ENCODE results near the gene UBR3. TPM values are rescaled to one million over a fixed set of nuclear protein-coding genes. Genes with fewer than 3 reads are reported as not detected.
A peak's percentile ranks its signal among the peaks of the same experiment; 100 is the strongest.

Gene UBR3
- total and polyA plus RNA-seq, 3 experiments from 2014 or later = 8.5 to 22.1 (median 21.9) TPM

GRCh38 chr2:169977530-169977929 lies 150.3 kb downstream of the UBR3 start:
- Mint-ChIP-seq H3K4me1 (peaks cover 7 to 14% (median 11%) of the 10 kb centered on the region in 3 donors), H3K9me3 (peaks cover 33 to 36% (median 35%) of the 10 kb centered on the region in 5 donors), H3K36me3 (peaks cover 46 to 63% (median 49%) of the 10 kb centered on the region in 3 donors), H3K4me3 (no peak overlapping the region), H3K27me3 (no peaks in the 10 kb centered on the region), H3K27ac (no peak overlapping the region)
- Histone ChIP-seq H3K9me3 (ENCODE audit: low read length) (peaks cover 5% of the 10 kb centered on the region), H3K27ac (ENCODE audit: low read depth, low read length) (no peak overlapping the region), H3K36me3 (ENCODE audit: insufficient read depth, low read length) (peaks cover 10% of the 10 kb centered on the region), H3K27me3 (ENCODE audit: insufficient read depth, low read length, poor library complexity, severe bottlenecking) (no peaks in the 10 kb centered on the region), H3K4me3 (ENCODE audit: low read length) (no peak overlapping the region), H3K4me1 (ENCODE audit: insufficient read depth, low read length) (no peaks in the 10 kb centered on the region)
- no peak for DNase-seq
- ChIA-PET CTCF (no interaction called here), POLR2A (no interaction called here)

GRCh38 chr2:169978402-169979017 lies 151.3 kb downstream of the UBR3 start:
- Mint-ChIP-seq H3K4me3 (peak overlapping the region in 1 of 7 donors; percentile 4), H3K4me1 (peaks cover 11 to 14% (median 13%) of the 10 kb centered on the region in 3 donors), H3K27ac (no peak overlapping the region), H3K36me3 (peaks cover 47 to 67% (median 47%) of the 10 kb centered on the region in 3 donors), H3K9me3 (peaks cover 33 to 36% (median 35%) of the 10 kb centered on the region in 5 donors), H3K27me3 (no peaks in the 10 kb centered on the region)
- H3K4me1 ChIP-seq (ENCODE audit: insufficient read depth, low read length) = no peaks in the 10 kb centered on the region
- H3K4me3 ChIP-seq (ENCODE audit: low read length) = no peak overlapping the region
- H3K27me3 ChIP-seq (ENCODE audit: insufficient read depth, low read length, poor library complexity, severe bottlenecking) = no peaks in the 10 kb centered on the region
- H3K9me3 ChIP-seq (ENCODE audit: low read length) = peaks cover 5% of the 10 kb centered on the region
- POLR2A ChIA-PET = no interaction called here
- CTCF ChIA-PET = no interaction called here
- H3K36me3 ChIP-seq (ENCODE audit: insufficient read depth, low read length) = peaks cover 10% of the 10 kb centered on the region
- no peak for DNase-seq
- no peak overlapping the region for H3K27ac ChIP-seq (ENCODE audit: low read depth, low read length)

GRCh38 chr2:169979025-169979424 lies 151.8 kb downstream of the UBR3 start:
- H3K4me1 Mint-ChIP-seq = peaks cover 11 to 14% (median 13%) of the 10 kb centered on the region in 3 donors
- ChIA-PET POLR2A (no interaction called here), CTCF (no interaction called here)
- no peak overlapping the region for H3K4me3 Mint-ChIP-seq
- H3K36me3 ChIP-seq (ENCODE audit: insufficient read depth, low read length) = peaks cover 10% of the 10 kb centered on the region
- no peaks in the 10 kb centered on the region for H3K27me3 ChIP-seq (ENCODE audit: insufficient read depth, low read length, poor library complexity, severe bottlenecking)
- H3K9me3 ChIP-seq (ENCODE audit: low read length) = peaks cover 5% of the 10 kb centered on the region
- H3K4me1 ChIP-seq (ENCODE audit: insufficient read depth, low read length) = no peaks in the 10 kb centered on the region
- H3K36me3 Mint-ChIP-seq = peaks cover 41 to 63% (median 45%) of the 10 kb centered on the region in 3 donors
- no peak for DNase-seq
- no peaks in the 10 kb centered on the region for H3K27me3 Mint-ChIP-seq
- no peak overlapping the region for H3K27ac Mint-ChIP-seq
- H3K27ac ChIP-seq (ENCODE audit: low read depth, low read length) = no peak overlapping the region
- no peak overlapping the region for H3K4me3 ChIP-seq (ENCODE audit: low read length)
- H3K9me3 Mint-ChIP-seq = peaks cover 28 to 33% (median 31%) of the 10 kb centered on the region in 5 donors

- Mint-ChIP-seq H3K27me3 (no peaks in the 10 kb centered on the region), H3K36me3 (peaks cover 32 to 53% (median 41%) of the 10 kb centered on the region in 3 donors), H3K27ac (no peak overlapping the region), H3K4me1 (peaks cover 11 to 14% (median 11%) of the 10 kb centered on the region in 3 donors), H3K4me3 (no peak overlapping the region), H3K9me3 (peaks cover 20 to 23% (median 21%) of the 10 kb centered on the region in 5 donors)
- no peak overlapping the region for H3K4me3 ChIP-seq (ENCODE audit: low read length)
- ChIA-PET POLR2A (no interaction called here), CTCF (no interaction called here)
- H3K27ac ChIP-seq (ENCODE audit: low read depth, low read length) = no peak overlapping the region
- no peaks in the 10 kb centered on the region for H3K4me1 ChIP-seq (ENCODE audit: insufficient read depth, low read length)
- no peak for DNase-seq
- H3K9me3 ChIP-seq (ENCODE audit: low read length) = peaks cover 5% of the 10 kb centered on the region
- H3K36me3 ChIP-seq (ENCODE audit: insufficient read depth, low read length) = peaks cover 10% of the 10 kb centered on the region
- no peaks in the 10 kb centered on the region for H3K27me3 ChIP-seq (ENCODE audit: insufficient read depth, low read length, poor library complexity, severe bottlenecking)
These were observed 152.7 kb downstream of the UBR3 start for GRCh38 chr2:169980001-169980400.

GRCh38 chr2:169980643-169981042 lies 153.4 kb downstream of the UBR3 start:
- H3K4me1 ChIP-seq (ENCODE audit: insufficient read depth, low read length) = no peaks in the 10 kb centered on the region
- peaks cover 5% of the 10 kb centered on the region for H3K9me3 ChIP-seq (ENCODE audit: low read length)
- DNase-seq = no peak
- no peak overlapping the region for H3K4me3 ChIP-seq (ENCODE audit: low read length)
- CTCF ChIA-PET = no interaction called here
- Mint-ChIP-seq H3K27ac (peak overlapping the region in 1 of 8 donors; percentile 62), H3K27me3 (no peaks in the 10 kb centered on the region), H3K4me3 (no peak overlapping the region), H3K36me3 (peaks cover 25 to 50% (median 35%) of the 10 kb centered on the region in 3 donors), H3K4me1 (peaks cover 11 to 14% (median 11%) of the 10 kb centered on the region in 3 donors), H3K9me3 (peaks cover 14 to 17% (median 14%) of the 10 kb centered on the region in 5 donors)
- POLR2A ChIA-PET = no interaction called here
- H3K27me3 ChIP-seq (ENCODE audit: insufficient read depth, low read length, poor library complexity, severe bottlenecking) = no peaks in the 10 kb centered on the region
- H3K36me3 ChIP-seq (ENCODE audit: insufficient read depth, low read length) = peaks cover 10% of the 10 kb centered on the region
- H3K27ac ChIP-seq (ENCODE audit: low read depth, low read length) = no peak overlapping the region

GRCh38 chr2:169982929-169983328 lies 155.7 kb downstream of the UBR3 start:
- peaks cover 6 to 42% (median 18%) of the 10 kb centered on the region in 3 donors for H3K36me3 Mint-ChIP-seq
- CTCF ChIA-PET = no interaction called here
- H3K27me3 Mint-ChIP-seq = no peaks in the 10 kb centered on the region
- DNase-seq = no peak
- H3K4me1 Mint-ChIP-seq = peaks cover 11 to 14% (median 11%) of the 10 kb centered on the region in 3 donors
- Histone ChIP-seq H3K27ac (ENCODE audit: low read depth, low read length) (no peak overlapping the region), H3K27me3 (ENCODE audit: insufficient read depth, low read length, poor library complexity, severe bottlenecking) (no peaks in the 10 kb centered on the region), H3K36me3 (ENCODE audit: insufficient read depth, low read length) (peaks cover 3% of the 10 kb centered on the region), H3K4me1 (ENCODE audit: insufficient read depth, low read length) (no peaks in the 10 kb centered on the region), H3K4me3 (ENCODE audit: low read length) (no peak overlapping the region), H3K9me3 (ENCODE audit: low read length) (no peaks in the 10 kb centered on the region)
- no peak overlapping the region for H3K4me3 Mint-ChIP-seq
- POLR2A ChIA-PET = no interaction called here
- H3K9me3 Mint-ChIP-seq = peaks cover 0 to under 1% (median 0%) of the 10 kb centered on the region in 5 donors
- H3K27ac Mint-ChIP-seq = peak overlapping the region in 1 of 8 donors; percentile 23

- H3K4me3 ChIP-seq (ENCODE audit: low read length) = no peak overlapping the region
- ChIA-PET POLR2A (no interaction called here), CTCF (no interaction called here)
- Mint-ChIP-seq H3K36me3 (peaks cover 4 to 41% (median 17%) of the 10 kb centered on the region in 3 donors), H3K27ac (no peak overlapping the region), H3K9me3 (no peaks in the 10 kb centered on the region), H3K4me3 (no peak overlapping the region), H3K27me3 (no peaks in the 10 kb centered on the region), H3K4me1 (peaks cover 11 to 14% (median 11%) of the 10 kb centered on the region in 3 donors)
- H3K27me3 ChIP-seq (ENCODE audit: insufficient read depth, low read length, poor library complexity, severe bottlenecking) = no peaks in the 10 kb centered on the region
- H3K36me3 ChIP-seq (ENCODE audit: insufficient read depth, low read length) = no peaks in the 10 kb centered on the region
- DNase-seq = no peak
- H3K27ac ChIP-seq (ENCODE audit: low read depth, low read length) = no peak overlapping the region
- no peaks in the 10 kb centered on the region for H3K4me1 ChIP-seq (ENCODE audit: insufficient read depth, low read length)
- H3K9me3 ChIP-seq (ENCODE audit: low read length) = no peaks in the 10 kb centered on the region
These were observed 156.3 kb downstream of the UBR3 start for GRCh38 chr2:169983506-169983905.

- Histone ChIP-seq H3K27ac (ENCODE audit: low read depth, low read length) (no peak overlapping the region), H3K27me3 (ENCODE audit: insufficient read depth, low read length, poor library complexity, severe bottlenecking) (no peaks in the 10 kb centered on the region), H3K36me3 (ENCODE audit: insufficient read depth, low read length) (no peaks in the 10 kb centered on the region), H3K9me3 (ENCODE audit: low read length) (no peaks in the 10 kb centered on the region), H3K4me3 (ENCODE audit: low read length) (no peak overlapping the region), H3K4me1 (ENCODE audit: insufficient read depth, low read length) (no peaks in the 10 kb centered on the region)
- no peak overlapping the region for H3K4me3 Mint-ChIP-seq
- peaks cover 9 to 14% (median 11%) of the 10 kb centered on the region in 3 donors for H3K4me1 Mint-ChIP-seq
- ChIA-PET POLR2A (no interaction called here), CTCF (no interaction called here)
- H3K27me3 Mint-ChIP-seq = no peaks in the 10 kb centered on the region
- DNase-seq = no peak
- no peaks in the 10 kb centered on the region for H3K9me3 Mint-ChIP-seq
- H3K36me3 Mint-ChIP-seq = peaks cover 7 to 39% (median 13%) of the 10 kb centered on the region in 3 donors
- H3K27ac Mint-ChIP-seq = peak overlapping the region in 1 of 8 donors; percentile 48
These were observed 156.9 kb downstream of the UBR3 start for GRCh38 chr2:169984145-169984544.
